Right lobe of liver (tissue), 6 donors: ENCODE results near the gene NLGN1. TPM values are rescaled to one million over a fixed set of nuclear protein-coding genes. Genes with fewer than 3 reads are reported as not detected.

ENCODE experiments used
- ATAC-seq, 4 donors: fragments of 200-7000 bp; cut with Tn5 transposase; one replicate each; pipeline ENCODE4 v1.9.1; 2020; ENCODE audit warnings: mild to moderate bottlenecking in 4 of 4, moderate library complexity in 4 of 4
- DNase-seq, 3 donors: peaks; one replicate each; pipeline ENCODE4 v3.0.0-alpha.2; 2020
- H3K27ac ChIP-seq, 3 donors: fragments of 200-600 bp; one replicate each; pipeline ENCODE4 v1.8.0; 2022
- H3K27me3 ChIP-seq, 2 donors: fragments of 200-600 bp; one replicate each; pipeline ENCODE4 v1.8.0; 2022
- H3K36me3 ChIP-seq, 4 donors: fragments of 200-600 bp; sonication (generic) in 1 of 4; one replicate each; pipeline versions ENCODE4 v1.5.1 to v1.8.0; 2017 to 2022; ENCODE audit warnings: control low read depth in 1 of 4
- H3K4me1 ChIP-seq, 4 donors: fragments of 200-600 bp; sonication (generic) in 1 of 4; one replicate each; pipeline versions ENCODE4 v1.5.1 to v1.8.0; 2017 to 2022; ENCODE audit warnings: control low read depth in 1 of 4
- H3K4me3 ChIP-seq, 3 donors: fragments of 200-600 bp; one replicate each; pipeline ENCODE4 v1.8.0; 2022
- H3K9me3 ChIP-seq, 4 donors: fragments of 200-600 bp; sonication (generic) in 1 of 4; one replicate each; pipeline versions ENCODE4 v1.5.1 to v1.8.0; 2017 to 2022; ENCODE audit warnings: control low read depth in 1 of 4
- POLR2A ChIP-seq: fragments of 450-650 bp; IDR thresholded peaks from one replicate; pipeline ENCODE4 v1.6.1; 2017; ENCODE audit warnings: antibody characterized with exemption, mild to moderate bottlenecking
- WGBS: methylation state at CpG from one replicate; pipeline ENCODE4 v1.1.6; 2018; ENCODE audit warnings: low coverage, low lambda C conversion rate; ENCODE audit not compliant: insufficient coverage; ENCODE audit errors: missing lambda C conversion rate; 5-methylcytosine and 5-hydroxymethylcytosine counted together
- intact Hi-C, 2 donors: fragments of 100-400 bp; cut with DNase I; formaldehyde crosslinking; loops; one replicate each; pipeline versions ENCODE4 v1.11.2 to v1.14.1; 2022
- total RNA-seq, 6 experiments: library from RNA; depleted of rRNA in 2 of 6; stranded (reverse); fragments of >200 nt in 2 of 6; fragmentation: NEBNext Ultra II Directional in 3 of 6; extraction: Animal tissue kit (Norgen Biotek cat#: 25700) in 3 of 6; gene quantifications; one replicate each; pipeline versions ENCODE4 v1.1.0 to v1.2.4, GENCODE V29; 2016 to 2023
- TF ChIP-seq, protein P1 (sequence below), 4 donors: fragments of 200-600 bp in 3 of 4; fragments of 450-650 bp in 1 of 4; IDR thresholded peaks; one replicate each; pipeline versions ENCODE4 v1.5.1 to v1.8.0; 2016 to 2022; ENCODE audit warnings: antibody characterized with exemption in 4 of 4, mild to moderate bottlenecking in 2 of 4
- donor health status: DM: no; HTN: yes; CAD: no.
- donor health status: DM: no; HTN: no; CAD: no.
- donor health status: DM: no; HTN: no; CAD: no.
- donor health status: DM: no; HTN: yes; CAD: no.
- donor health status: DM: no; HTN: yes; CAD: no.

The NLGN1 gene
- total RNA-seq, 6 experiments from 2014 or later, result 0.02 to 0.12 TPM; not detected in 4

DNA sequence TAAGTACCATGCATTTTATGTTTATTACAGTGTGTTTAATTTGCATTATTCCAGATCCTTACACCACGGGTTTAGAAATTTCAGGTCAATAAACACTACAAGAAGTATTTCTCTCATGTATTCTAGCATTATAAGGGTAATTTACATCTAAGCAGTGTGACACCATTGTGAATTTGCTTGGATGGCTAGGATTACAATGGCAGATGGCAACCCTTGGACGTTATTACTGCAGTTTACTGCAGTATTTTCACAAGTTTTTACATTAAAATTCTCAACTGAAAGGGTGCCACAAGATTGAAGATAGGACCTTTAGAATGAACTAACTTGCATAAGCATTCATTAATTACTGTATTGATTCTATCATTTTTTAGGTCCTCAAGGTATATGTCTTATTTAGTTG, 538.8 kb downstream of the NLGN1 start:
- Histone ChIP-seq H3K27me3 (no peaks in the 10 kb centered on the region), H3K4me1 (no peaks in the 10 kb centered on the region), H3K4me3 (no peak overlapping the region), H3K27ac (no peak overlapping the region), H3K36me3 (no peaks in the 10 kb centered on the region), H3K9me3 (no peaks in the 10 kb centered on the region)
- no peak for DNase-seq
- no peak for ATAC-seq
- intact Hi-C loops, result no loop called here
- 46% methylated on average over 2 of the region's 2 CpGs for WGBS
- TF ChIP-seq, protein P1, sequence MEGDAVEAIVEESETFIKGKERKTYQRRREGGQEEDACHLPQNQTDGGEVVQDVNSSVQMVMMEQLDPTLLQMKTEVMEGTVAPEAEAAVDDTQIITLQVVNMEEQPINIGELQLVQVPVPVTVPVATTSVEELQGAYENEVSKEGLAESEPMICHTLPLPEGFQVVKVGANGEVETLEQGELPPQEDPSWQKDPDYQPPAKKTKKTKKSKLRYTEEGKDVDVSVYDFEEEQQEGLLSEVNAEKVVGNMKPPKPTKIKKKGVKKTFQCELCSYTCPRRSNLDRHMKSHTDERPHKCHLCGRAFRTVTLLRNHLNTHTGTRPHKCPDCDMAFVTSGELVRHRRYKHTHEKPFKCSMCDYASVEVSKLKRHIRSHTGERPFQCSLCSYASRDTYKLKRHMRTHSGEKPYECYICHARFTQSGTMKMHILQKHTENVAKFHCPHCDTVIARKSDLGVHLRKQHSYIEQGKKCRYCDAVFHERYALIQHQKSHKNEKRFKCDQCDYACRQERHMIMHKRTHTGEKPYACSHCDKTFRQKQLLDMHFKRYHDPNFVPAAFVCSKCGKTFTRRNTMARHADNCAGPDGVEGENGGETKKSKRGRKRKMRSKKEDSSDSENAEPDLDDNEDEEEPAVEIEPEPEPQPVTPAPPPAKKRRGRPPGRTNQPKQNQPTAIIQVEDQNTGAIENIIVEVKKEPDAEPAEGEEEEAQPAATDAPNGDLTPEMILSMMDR (IDR thresholded peaks at IDR 0.05), result no peak
- no peak for TF ChIP-seq POLR2A

- WGBS, result 33% methylated on average over 4 of the region's 4 CpGs
- H3K27ac ChIP-seq, result no peak overlapping the region
- no peak for ATAC-seq
- DNase-seq, result no peak
- no peak overlapping the region for H3K4me3 ChIP-seq
- intact Hi-C loops, result no loop called here
- H3K27me3 ChIP-seq, result no peaks in the 10 kb centered on the region
- H3K36me3 ChIP-seq, result no peaks in the 10 kb centered on the region
- no peaks in the 10 kb centered on the region for H3K9me3 ChIP-seq
- no peaks in the 10 kb centered on the region for H3K4me1 ChIP-seq
- TF ChIP-seq POLR2A, result no peak
- TF ChIP-seq, protein P1 (IDR thresholded peaks at IDR 0.05), result no peak
Observed at GRCh38 chr3:173938159-173938558, 540.6 kb downstream of the NLGN1 start.

GRCh38 chr3:173938616-173939015, 541.1 kb downstream of the NLGN1 start:
- H3K27ac ChIP-seq, result no peak overlapping the region
- no peaks in the 10 kb centered on the region for H3K4me1 ChIP-seq
- no peaks in the 10 kb centered on the region for H3K27me3 ChIP-seq
- H3K4me3 ChIP-seq, result no peak overlapping the region
- H3K36me3 ChIP-seq, result no peaks in the 10 kb centered on the region
- no peak for DNase-seq
- no peaks in the 10 kb centered on the region for H3K9me3 ChIP-seq
- ATAC-seq, result no peak
- TF ChIP-seq, protein P1 (IDR thresholded peaks at IDR 0.05), result no peak
- TF ChIP-seq POLR2A, result no peak
- 38% methylated on average over 2 of the region's 2 CpGs for WGBS
- intact Hi-C loops, result no loop called here

DNA sequence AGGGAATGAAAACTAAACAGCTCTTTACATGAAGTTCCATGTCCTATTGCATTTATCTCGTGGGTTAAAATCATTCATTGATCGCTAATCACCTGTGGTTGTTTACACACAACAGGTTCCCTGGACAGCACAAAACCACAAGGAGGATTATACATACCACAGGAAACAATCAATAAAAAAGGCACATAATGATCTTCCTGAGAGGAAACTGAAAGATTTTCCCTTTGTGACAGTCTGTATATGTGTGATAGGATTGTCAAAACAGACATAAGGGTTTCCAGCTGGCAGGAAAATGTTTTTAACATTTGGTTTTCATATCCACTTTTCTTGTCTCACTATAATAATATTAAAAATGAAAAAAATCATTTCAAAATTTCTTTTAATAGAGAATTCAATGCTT, 541.8 kb downstream of the NLGN1 start:
- H3K4me1 ChIP-seq, result no peaks in the 10 kb centered on the region
- DNase-seq (no peak), ATAC-seq (no peak)
- H3K27me3 ChIP-seq, result no peaks in the 10 kb centered on the region
- intact Hi-C loops, result no loop called here
- no peaks in the 10 kb centered on the region for H3K36me3 ChIP-seq
- H3K9me3 ChIP-seq, result no peaks in the 10 kb centered on the region
- no peak overlapping the region for H3K27ac ChIP-seq
- H3K4me3 ChIP-seq, result no peak overlapping the region
- WGBS, result 35% methylated on average over 2 of the region's 2 CpGs
- TF ChIP-seq, protein P1 (IDR thresholded peaks at IDR 0.05), result no peak
- no peak for TF ChIP-seq POLR2A

GRCh38 chr3:173943264-173943663, 545.7 kb downstream of the NLGN1 start:
- no peaks in the 10 kb centered on the region for H3K9me3 ChIP-seq
- WGBS, result 31% methylated on average over 3 of the region's 3 CpGs
- no peaks in the 10 kb centered on the region for H3K4me1 ChIP-seq
- intact Hi-C loops, result no loop called here
- no peaks in the 10 kb centered on the region for H3K27me3 ChIP-seq
- H3K36me3 ChIP-seq, result no peaks in the 10 kb centered on the region
- H3K27ac ChIP-seq, result no peak overlapping the region
- DNase-seq (no peak), ATAC-seq (no peak)
- no peak overlapping the region for H3K4me3 ChIP-seq
- TF ChIP-seq POLR2A, result no peak
- TF ChIP-seq, protein P1 (IDR thresholded peaks at IDR 0.05), result no peak
